HG03520 (cell line): ENCODE results near the gene KCNC3.

Source experiments
- ATAC-seq: cut with Tn5 transposase; IDR thresholded peaks from one replicate; pipeline ENCODE4 v1.9.1; 2021; ENCODE audit warnings: mild to moderate bottlenecking, moderate library complexity; ENCODE audit not compliant: unreplicated experiment

Gene KCNC3

GRCh38 chr19:50328224-50328872, 829 bp downstream of the KCNC3 start:
- ATAC-seq: no peak

DNA sequence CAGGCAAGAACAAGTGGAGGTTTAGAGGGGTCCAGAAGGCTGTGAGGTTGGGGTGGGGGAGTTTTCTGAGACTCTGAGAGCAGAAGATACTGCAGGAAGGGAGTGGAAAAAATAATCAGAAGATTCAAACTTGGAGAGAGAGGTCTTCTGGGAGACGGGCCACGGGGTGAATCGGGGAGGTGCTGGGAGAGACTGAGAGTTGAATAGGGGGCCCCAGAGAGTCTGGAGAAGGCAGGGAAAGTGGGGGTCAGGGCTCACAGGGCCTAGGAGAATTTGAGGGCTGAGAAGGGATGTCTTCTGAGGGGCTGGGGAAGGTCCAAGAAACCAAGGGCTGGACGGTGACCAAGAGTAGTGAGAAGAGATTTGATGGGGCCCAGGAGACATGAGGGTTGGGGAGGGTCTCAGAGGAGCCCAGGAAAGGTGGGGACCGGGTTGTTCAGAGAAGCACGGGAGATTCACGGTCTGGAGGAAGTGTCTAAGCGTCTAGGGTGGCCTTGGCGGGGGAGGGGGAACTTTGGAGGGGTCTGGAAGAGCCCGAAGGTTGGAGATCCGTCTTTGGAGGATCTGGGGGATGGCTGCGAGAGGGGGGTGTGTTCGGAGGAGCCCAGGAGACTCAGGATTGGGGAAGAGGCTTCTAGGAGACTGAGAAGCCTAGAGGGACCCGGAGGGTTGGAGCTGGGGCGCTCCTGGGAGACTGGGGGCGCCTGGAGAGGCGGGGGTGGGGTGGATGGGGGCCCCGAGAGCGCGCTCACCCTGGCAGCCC, 1.5 kb downstream of the KCNC3 start:
- ATAC-seq: no peak

DNA sequence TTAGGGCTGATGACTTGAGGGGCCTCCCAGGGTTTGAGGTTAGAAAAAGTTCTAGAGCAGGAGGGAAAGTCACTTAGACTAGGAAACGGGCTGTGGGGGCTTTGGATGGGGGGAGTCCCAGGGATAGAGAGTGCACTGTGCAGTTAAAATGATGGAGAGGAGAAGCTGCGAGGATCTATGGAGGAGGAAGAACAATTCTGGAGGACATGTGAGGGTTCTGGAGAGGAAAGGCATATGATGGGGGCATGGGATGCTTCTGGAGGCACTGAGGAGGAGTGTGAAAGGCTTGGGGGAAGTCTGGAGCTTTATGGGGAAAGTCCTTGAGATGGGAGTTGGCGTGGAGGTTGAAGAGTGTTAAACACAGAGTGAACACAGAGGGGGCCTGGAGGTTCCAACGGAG, 2.2 kb downstream of the KCNC3 start:
- ATAC-seq: no peak

- no peak for ATAC-seq
Observed at GRCh38 chr19:50326101-50326664, 3.0 kb downstream of the KCNC3 start.

- ATAC-seq: no peak
Observed at GRCh38 chr19:50325310-50326100, 3.7 kb downstream of the KCNC3 start.

DNA sequence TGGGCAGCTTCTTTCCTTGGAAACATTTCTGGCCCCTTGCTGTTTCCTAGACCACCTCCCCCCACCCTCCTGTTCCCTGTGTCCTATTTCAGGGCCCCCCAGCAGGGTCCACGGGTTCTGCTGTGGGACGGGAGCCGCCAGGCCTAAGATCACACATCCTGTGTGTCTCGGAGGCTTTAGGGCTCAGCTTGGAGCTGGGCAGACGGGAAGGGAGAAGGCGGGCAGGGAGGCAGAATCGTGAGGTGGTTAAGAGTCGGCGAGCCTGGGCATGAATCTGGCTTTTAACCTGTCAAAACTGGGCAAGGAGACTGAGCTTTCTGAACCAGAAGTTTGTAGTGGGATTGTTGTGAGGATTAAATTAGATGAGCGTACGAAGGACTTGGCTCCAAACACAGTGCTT, 4.8 kb downstream of the KCNC3 start:
- no peak for ATAC-seq

DNA sequence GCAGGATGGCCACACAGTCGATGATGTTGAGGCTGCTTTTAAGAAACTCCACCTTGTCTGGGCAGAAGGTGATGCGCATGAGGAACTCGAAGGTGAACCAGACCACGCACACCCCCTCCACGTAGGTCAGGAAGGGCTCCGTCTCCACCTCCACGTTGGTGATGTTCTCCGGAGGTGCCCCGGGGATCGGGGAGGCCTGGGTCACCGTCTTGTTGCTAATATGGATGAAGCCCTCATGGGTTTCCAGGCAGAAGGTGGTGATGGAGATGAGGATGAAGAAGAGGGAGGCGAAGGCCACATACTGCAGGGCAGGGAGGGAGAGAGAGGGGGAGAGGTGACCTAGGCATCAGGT, 5.4 kb downstream of the KCNC3 start:
- no peak for ATAC-seq

GRCh38 chr19:50322931-50323781, 6.0 kb downstream of the KCNC3 start:
- ATAC-seq: no peak

DNA sequence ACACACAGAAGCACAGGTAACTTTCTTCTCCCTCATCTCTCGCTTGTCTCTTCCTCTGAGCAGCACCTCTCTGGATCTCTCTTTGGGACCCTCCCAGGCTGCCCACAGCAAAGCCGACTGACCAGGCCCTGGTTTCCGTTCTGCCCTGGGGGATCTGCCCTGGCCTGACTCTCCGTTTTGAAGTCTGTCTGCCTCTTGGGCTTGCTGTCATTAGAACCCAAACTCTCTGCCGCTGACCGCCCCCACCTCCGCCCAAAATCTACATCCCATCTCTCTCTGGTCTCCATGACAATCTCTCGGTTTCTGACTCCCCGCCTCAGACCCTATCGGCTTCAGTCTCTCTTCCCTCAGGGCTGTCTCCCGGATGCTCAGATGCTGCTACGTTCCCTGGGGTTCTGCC, 6.9 kb downstream of the KCNC3 start:
- ATAC-seq: no peak

DNA sequence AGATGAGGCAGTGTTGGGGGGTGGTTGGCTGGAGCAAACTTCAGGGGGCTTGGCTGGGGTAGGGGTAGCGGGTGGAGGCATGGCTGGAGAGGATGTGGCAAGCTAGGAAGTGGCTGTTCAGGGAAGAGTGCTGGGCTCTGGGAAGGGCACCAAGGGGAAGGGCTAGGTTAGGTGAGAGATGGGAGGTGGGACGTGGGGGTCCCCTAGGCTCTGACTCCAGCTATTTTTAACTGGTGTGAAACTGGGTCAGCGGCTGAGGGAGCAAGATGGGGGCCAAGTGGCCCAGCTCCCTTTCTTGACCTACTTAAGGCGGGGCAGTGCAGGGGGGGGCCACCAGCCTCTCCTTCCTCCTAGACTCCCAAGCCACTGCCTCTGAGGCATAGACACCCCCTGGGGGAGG, 7.3 kb downstream of the KCNC3 start:
- ATAC-seq: no peak

DNA sequence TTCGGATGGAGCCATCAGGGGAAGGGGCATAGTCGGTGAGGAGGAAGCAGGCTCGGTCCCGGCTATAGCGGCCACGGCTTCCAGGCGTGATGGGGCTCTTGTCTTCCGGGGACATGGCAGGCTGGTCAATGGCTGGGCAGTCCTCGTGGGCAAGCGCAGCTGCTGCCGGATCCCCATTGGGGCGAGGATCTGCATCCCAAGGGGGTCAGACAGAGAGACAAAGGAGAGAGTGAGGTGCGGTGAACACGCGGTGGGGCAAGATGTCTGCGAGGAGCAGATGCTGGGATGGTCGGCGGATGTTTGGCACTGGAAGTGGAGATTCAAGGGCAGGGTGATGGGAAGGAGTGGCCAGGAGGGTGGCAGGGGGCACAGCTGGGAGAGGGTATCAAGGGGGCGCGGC, 8.6 kb downstream of the KCNC3 start:
- ATAC-seq: no peak

DNA sequence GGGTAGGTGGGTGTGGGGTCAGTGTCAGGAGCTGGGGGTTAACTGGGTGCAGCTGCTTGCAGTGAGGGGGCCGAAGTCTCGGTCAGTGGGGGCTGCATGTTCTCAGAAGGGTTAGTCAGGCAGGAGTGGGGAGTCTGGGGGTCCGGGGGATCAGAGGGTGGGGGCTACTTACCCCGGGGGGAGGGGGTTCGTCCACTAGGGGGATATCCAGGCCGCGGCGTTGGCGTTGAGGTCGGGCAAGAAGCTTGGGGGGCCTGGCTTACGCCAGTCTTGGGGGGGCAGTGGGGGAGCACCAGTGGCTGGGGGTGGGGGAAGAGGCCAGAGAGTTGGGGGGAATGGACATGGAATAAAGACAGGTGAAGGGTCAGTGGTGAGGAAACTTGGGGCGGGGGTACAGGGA, 9.1 kb downstream of the KCNC3 start:
- no peak for ATAC-seq

GRCh38 chr19:50319156-50319555, 10.0 kb downstream of the KCNC3 start:
- ATAC-seq: no peak

GRCh38 chr19:50318438-50318837, 10.7 kb downstream of the KCNC3 start:
- ATAC-seq: no peak

DNA sequence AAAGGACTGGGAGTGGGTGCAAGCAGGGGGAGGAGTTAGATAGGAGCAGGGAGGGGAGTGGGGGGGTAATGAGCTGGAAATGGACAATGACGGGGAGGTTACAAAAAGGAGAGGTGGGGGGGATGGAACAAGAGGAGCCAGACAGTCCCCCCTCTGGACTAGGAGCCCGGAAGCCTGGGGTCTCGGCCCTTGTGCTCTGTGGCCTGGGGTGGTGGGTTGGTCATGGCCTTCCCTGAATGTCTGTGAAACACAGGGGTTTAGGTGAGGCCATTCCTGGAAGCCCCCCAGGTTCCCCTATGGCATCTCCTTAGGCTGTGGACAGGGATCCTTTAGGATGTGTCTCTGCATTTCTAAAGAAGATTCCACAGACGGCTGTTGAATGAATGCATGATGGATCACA, 12.1 kb downstream of the KCNC3 start:
- no peak for ATAC-seq

- no peak for ATAC-seq
Observed at GRCh38 chr19:50315773-50316448, 13.3 kb downstream of the KCNC3 start.

DNA sequence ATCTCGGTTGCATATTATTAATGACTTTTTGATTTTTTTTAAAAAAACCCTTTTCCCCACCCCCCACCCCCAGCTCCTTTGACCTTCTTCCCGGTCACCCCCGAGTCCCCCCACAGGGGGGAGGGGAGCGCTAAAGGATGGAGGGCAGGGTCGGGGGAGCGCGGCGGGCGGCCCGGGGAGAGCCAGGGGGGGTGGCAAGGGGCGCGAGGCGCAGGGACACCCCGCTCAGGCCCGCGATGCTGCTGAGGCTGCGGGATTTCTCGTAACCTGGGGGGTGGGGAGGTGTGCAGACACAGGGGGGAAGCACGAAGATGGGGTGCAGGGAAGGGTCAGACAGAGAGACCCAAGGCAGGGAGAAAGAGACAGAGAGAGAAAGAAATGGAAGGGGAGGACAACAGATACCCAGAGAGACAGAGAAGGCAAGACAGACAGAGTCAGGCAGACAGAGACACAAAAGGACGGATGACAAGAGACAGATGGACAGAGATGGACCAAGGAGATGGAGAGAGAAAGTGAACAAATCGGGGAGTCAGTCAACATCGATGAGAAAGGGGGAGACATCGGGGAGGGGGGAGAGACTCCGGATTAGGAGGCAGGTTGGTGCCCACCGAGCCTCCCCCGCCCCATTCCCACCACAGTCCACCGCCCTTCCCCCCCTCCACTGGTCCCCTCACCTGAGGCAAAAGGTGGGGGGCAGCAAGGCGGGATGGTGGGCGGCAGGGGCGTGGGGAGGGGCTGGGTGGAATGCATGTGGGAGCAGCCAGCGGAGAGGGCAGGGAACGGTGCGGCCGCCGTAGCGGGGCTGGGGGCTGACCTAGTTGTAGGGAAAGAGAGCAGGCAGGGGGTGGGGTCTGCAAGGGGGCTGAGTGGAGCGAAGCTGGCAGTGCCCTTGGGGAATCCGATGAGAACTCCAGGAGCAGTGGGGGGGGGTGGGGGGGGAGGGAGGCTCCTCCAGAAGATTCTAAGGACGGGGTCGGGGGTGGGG, 14.2 kb downstream of the KCNC3 start:
- ATAC-seq: no peak

- ATAC-seq: no peak
Observed at GRCh38 chr19:50313812-50314536, 15.2 kb downstream of the KCNC3 start.
